HG02840 (cell line): ENCODE data around the gene TIMP1.

Source experiments
- ATAC-seq: cut with Tn5 transposase; IDR thresholded peaks from one replicate; pipeline ENCODE4 v1.9.1; 2021; ENCODE audit warnings: mild to moderate bottlenecking, moderate library complexity, moderate number of reproducible peaks; ENCODE audit not compliant: unreplicated experiment, low FRiP score

TIMP1 gene

DNA sequence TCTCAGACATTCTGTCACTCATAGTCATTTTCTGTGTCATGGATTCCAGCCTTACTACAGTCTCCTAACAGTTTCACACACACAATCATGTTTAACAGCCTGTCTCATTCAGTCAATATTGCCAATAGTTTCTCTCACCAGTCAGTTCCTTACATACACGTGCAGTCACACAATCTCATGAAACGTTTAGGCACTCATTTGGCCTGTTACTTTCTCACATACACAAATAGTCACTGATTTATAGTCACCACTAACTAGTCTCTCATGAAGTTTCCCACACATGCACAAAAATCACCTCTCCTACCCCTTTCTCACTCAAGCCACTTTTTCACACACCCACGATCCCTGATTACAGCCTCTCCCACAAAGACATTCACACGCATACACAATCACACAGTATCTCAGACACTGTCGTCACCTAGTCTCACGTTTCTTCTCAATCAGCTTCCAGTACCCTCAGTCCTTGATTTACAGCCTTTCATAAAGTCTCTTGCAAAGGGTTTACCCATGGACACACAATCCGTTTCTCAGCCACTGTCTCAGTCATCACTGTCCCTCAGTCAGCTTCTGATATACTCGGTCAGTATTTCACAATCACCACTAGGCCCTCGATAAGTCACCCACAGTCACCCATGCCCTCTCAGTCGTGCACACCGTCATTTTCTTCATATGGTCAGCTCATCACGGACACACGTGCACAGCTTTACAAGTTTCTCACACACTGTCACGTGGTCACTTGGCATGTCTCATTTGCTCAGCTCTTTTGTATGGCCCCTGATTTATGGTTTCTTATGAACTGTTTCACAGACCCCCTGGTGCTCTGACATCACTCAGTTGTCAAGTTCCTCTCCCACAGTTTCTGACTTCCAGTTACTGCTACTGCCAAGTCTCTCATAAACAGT, 51.7 kb downstream of the TIMP1 start:
- ATAC-seq = no peak

DNA sequence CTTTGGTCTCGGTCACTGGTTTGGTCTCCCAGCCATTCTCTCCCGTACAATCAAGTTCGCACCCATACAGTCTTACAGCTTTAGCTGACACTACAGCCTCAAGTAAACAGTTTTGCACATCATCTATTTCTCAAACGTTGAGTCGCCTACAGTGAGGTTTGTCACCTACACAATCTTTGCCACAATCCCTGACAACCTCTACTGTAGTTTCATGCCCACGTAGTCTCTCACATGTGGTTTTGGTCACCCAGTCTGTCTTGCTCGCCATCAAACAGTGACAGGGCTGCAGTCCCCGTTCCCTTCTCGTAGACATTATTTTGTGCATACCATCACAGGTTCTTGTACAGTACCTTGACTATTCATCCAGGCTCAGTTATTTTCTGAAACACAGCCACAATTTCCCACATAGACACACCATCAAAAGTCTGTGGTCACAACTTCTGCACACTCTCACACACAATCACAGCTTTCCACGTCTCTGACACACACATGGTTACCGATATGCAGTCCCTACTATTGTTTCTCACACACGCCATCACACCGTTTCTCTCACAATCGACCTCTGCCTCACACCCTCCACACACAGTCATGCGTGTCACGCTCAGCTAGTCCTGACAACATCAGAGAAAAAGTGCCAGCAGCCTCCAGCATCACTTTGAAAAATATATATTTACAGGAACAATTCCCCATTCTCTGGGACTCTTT, 52.8 kb downstream of the TIMP1 start:
- no peak for ATAC-seq
